Caco-2 (cell line): Measurements from ENCODE around the gene KCNG3. TPM values are rescaled to one million over a fixed set of nuclear protein-coding genes. Genes with fewer than 3 reads are reported as not detected.

Experiments used
- Bru-seq: library from RNA; stranded (reverse); fragments of 400-500 nt; gene quantifications from one replicate; lab custom pipeline; 2021; lab: Mats Ljungman, UMichigan
- BruChase-seq, 2 experiments: library from RNA; stranded (reverse); fragments of 400-500 nt; gene quantifications; one replicate each; lab custom pipeline; 2021; lab: Mats Ljungman, UMichigan
- BruUV-seq: library from RNA; stranded (reverse); fragments of 400-500 nt; replicated peaks from 2 replicates; lab custom pipeline; 2021; lab: Mats Ljungman, UMichigan
- CTCF ChIA-PET: fragments of 300-600 bp; sonication (Branson Sonifier 250); formaldehyde crosslinking; loops from one replicate; lab custom pipeline; 2022; ENCODE audit warnings: antibody characterized with exemption; lab: Charles Lee
- POLR2A ChIA-PET: fragments of 300-600 bp; sonication (Branson Sonifier 250); formaldehyde crosslinking; loops from one replicate; lab custom pipeline; 2022; ENCODE audit warnings: antibody characterized with exemption; lab: Charles Lee
- DNase-seq, 2 experiments: peaks; one replicate each; pipeline versions ENCODE4 v3.0.0 to v3.0.0-alpha.2; 2020 to 2022
- H3K27me3 ChIP-seq: replicated peaks from 2 replicates; pipeline ENCODE4 v1.6.0; 2011; ENCODE audit warnings: low read length; ENCODE audit not compliant: control insufficient read depth, insufficient read depth
- H3K36me3 ChIP-seq: 2 replicates; pipeline ENCODE4 v1.5.1; 2011; ENCODE audit warnings: low read length; ENCODE audit not compliant: control insufficient read depth, insufficient read depth
- H3K4me1 ChIP-seq: fragments of 250-450 bp; sonication (Bioruptor Pico); 2 replicates; pipeline ENCODE4 v1.5.1; 2020; ENCODE audit warnings: mild to moderate bottlenecking
- H3K4me3 ChIP-seq: 2 replicates; pipeline ENCODE4 v1.5.1; 2011; ENCODE audit warnings: low read depth, mild to moderate bottlenecking, control low read depth, low read length
- H3K9me3 ChIP-seq: fragments of 250-450 bp; sonication (Bioruptor Pico); 2 replicates; pipeline ENCODE4 v1.5.1; 2020; ENCODE audit warnings: mild to moderate bottlenecking, moderate library complexity
- H3K27ac Mint-ChIP-seq: one replicate; pipeline ENCODE4 v1.8.0; 2022; ENCODE audit warnings: mixed read lengths; ENCODE audit not compliant: unreplicated experiment
- H3K27me3 Mint-ChIP-seq: one replicate; pipeline ENCODE4 v1.8.0; 2022; ENCODE audit warnings: mixed read lengths; ENCODE audit not compliant: insufficient read depth, unreplicated experiment
- H3K36me3 Mint-ChIP-seq: one replicate; pipeline ENCODE4 v1.8.0; 2022; ENCODE audit warnings: mild to moderate bottlenecking, mixed read lengths; ENCODE audit not compliant: insufficient read depth, unreplicated experiment
- H3K4me1 Mint-ChIP-seq: one replicate; pipeline ENCODE4 v1.8.0; 2022; ENCODE audit warnings: low read depth, mixed read lengths; ENCODE audit not compliant: unreplicated experiment
- H3K4me3 Mint-ChIP-seq: one replicate; pipeline ENCODE4 v1.8.0; 2022; ENCODE audit warnings: mild to moderate bottlenecking, moderate library complexity, mixed read lengths; ENCODE audit not compliant: unreplicated experiment
- H3K9me3 Mint-ChIP-seq: one replicate; pipeline ENCODE4 v1.8.0; 2022; ENCODE audit warnings: mixed read lengths; ENCODE audit not compliant: unreplicated experiment
- CTCF ChIP-seq, 2 experiments: fragments of 200-600 bp in 1 of 2; IDR thresholded peaks; 1 replicate in 1 of 2; 2 replicates in 1 of 2; pipeline versions ENCODE4 v1.5.1 to v1.8.0; 2011 to 2022; ENCODE audit warnings: antibody characterized with exemption in 1 of 2, control low read depth in 1 of 2, inconsistent platforms in 1 of 2, low read depth in 1 of 2, low read length in 1 of 2, mild to moderate bottlenecking in 1 of 2, moderate library complexity in 1 of 2; ENCODE audit not compliant: insufficient read depth in 1 of 2, severe bottlenecking in 1 of 2, unreplicated experiment in 1 of 2
- intact Hi-C: fragments of 100-400 bp; cut with micrococcal nuclease; formaldehyde crosslinking; loops from one replicate; pipeline ENCODE4 v1.10.0; 2022; ENCODE audit not compliant: unreplicated experiment
- long read RNA-seq: library from polyadenylated mRNA; stranded (forward); transcript quantifications from one replicate; pipeline ENCODE4 v2.0.0, GENCODE V29; 2022
- total RNA-seq: library from RNA; stranded (reverse); gene quantifications from 2 replicates; pipeline ENCODE4 v1.2.3, GENCODE V29; 2022

Gene KCNG3
- total RNA-seq: 1.0 and 1.1 TPM in 2 replicates
- Bru-seq, nascent RNA: percentile 44 among the genes with signal in this experiment
- BruChase-seq, experiment 1, labeled RNA remaining after a 2-hour chase: percentile 50 among the genes with signal in this experiment
- percentile 48 among the genes with signal in this experiment for BruChase-seq, experiment 2, labeled RNA remaining after a 6-hour chase
- long read RNA-seq: 0 reads

GRCh38 chr2:42493468-42494354, at the start of gene KCNG3:
KCNG3 (minus strand) TSS chr2:42493982; CDS start chr2:42493501, 481 bp downstream.
- H3K4me1 Mint-ChIP-seq: no peaks in the 10 kb centered on the region
- peak within 1 kb of the TSS; percentile 21 for H3K27ac Mint-ChIP-seq
- no peak for TF ChIP-seq CTCF (IDR thresholded peaks at IDR 0.05; ENCODE audit: insufficient read depth in 1 of 2, low read depth in 1 of 2, low read length in 1 of 2, severe bottlenecking in 1 of 2, unreplicated experiment in 1 of 2)
- intact Hi-C loops: no loop called here
- no peaks in the 10 kb centered on the region for H3K9me3 ChIP-seq
- peak within 1 kb of the TSS; percentile 48 for H3K4me3 ChIP-seq
- no peaks in the 10 kb centered on the region for H3K36me3 ChIP-seq
- no peaks in the 10 kb centered on the region for H3K9me3 Mint-ChIP-seq
- CTCF ChIA-PET: interaction anchor here (0.6 to 1.0 kb wide), 5 partner anchors 9 to 1281 kb away, joined by 3 to 6 read pairs (median 4); no protein-coding TSS in a partner anchor
- H3K27me3 Mint-ChIP-seq: no peaks in the 10 kb centered on the region
- no peaks in the 10 kb centered on the region for H3K4me1 ChIP-seq
- peak within 1 kb of the TSS; percentile 98 for H3K4me3 Mint-ChIP-seq
- H3K36me3 Mint-ChIP-seq: no peaks in the 10 kb centered on the region
- POLR2A ChIA-PET: interaction anchor here (0.6 kb wide), 5 partner anchors 81 to 714 kb away, joined by 4 to 7 read pairs (median 5); no protein-coding TSS in a partner anchor
- no TSS peak for BruUV-seq
- peak; percentile 70 to 85 for DNase-seq
- H3K27me3 ChIP-seq: no peaks in the 10 kb centered on the region

GRCh38 chr2:42542871-42543270, 49.1 kb upstream of the KCNG3 start:
- no peaks in the 10 kb centered on the region for H3K9me3 ChIP-seq
- TF ChIP-seq CTCF (IDR thresholded peaks at IDR 0.05; ENCODE audit: insufficient read depth in 1 of 2, low read depth in 1 of 2, low read length in 1 of 2, severe bottlenecking in 1 of 2, unreplicated experiment in 1 of 2): no peak
- POLR2A ChIA-PET: no interaction called here
- CTCF ChIA-PET: interaction anchor here (0.5 to 0.6 kb wide), 2 partner anchors 27 to 431 kb away, joined by 3 to 9 read pairs; no protein-coding TSS in a partner anchor
- DNase-seq: no peak
- H3K4me3 Mint-ChIP-seq: no peak overlapping the region
- no peaks in the 10 kb centered on the region for H3K27me3 Mint-ChIP-seq
- no TSS peak for BruUV-seq
- H3K36me3 Mint-ChIP-seq: no peaks in the 10 kb centered on the region
- intact Hi-C loops: no loop called here
- no peak overlapping the region for H3K27ac Mint-ChIP-seq
- H3K4me3 ChIP-seq: no peak overlapping the region
- peaks cover 2% of the 10 kb centered on the region; the same call in 1 of the 2 replicates for H3K4me1 ChIP-seq
- H3K9me3 Mint-ChIP-seq: no peaks in the 10 kb centered on the region
- peaks cover 14% of the 10 kb centered on the region for H3K4me1 Mint-ChIP-seq
- H3K27me3 ChIP-seq: no peaks in the 10 kb centered on the region
- H3K36me3 ChIP-seq: no peaks in the 10 kb centered on the region

- ChIA-PET CTCF (no interaction called here), POLR2A (no interaction called here)
- no peak overlapping the region for H3K4me3 Mint-ChIP-seq
- no peaks in the 10 kb centered on the region for H3K36me3 Mint-ChIP-seq
- no peaks in the 10 kb centered on the region for H3K4me1 Mint-ChIP-seq
- H3K4me3 ChIP-seq: no peak overlapping the region
- no peak overlapping the region for H3K27ac Mint-ChIP-seq
- no TSS peak for BruUV-seq
- DNase-seq: no peak
- H3K9me3 Mint-ChIP-seq: no peaks in the 10 kb centered on the region
- no peaks in the 10 kb centered on the region; the same call in 1 of the 2 replicates for H3K9me3 ChIP-seq
- H3K36me3 ChIP-seq: no peaks in the 10 kb centered on the region
- H3K27me3 ChIP-seq: no peaks in the 10 kb centered on the region
- intact Hi-C loops: no loop called here
- no peak for TF ChIP-seq CTCF (IDR thresholded peaks at IDR 0.05; ENCODE audit: insufficient read depth in 1 of 2, low read depth in 1 of 2, low read length in 1 of 2, severe bottlenecking in 1 of 2, unreplicated experiment in 1 of 2)
- H3K4me1 ChIP-seq: no peaks in the 10 kb centered on the region
- no peaks in the 10 kb centered on the region for H3K27me3 Mint-ChIP-seq
Measured at GRCh38 chr2:42537493-42537892, 43.7 kb upstream of the KCNG3 start.
